Measurements from ENCODE around the gene TXNL4B. TPM values are rescaled to one million over a fixed set of nuclear protein-coding genes. Genes with fewer than 3 reads are reported as not detected.

Gene TXNL4B
- total and polyA plus RNA-seq, 2 donors (not counting 1 experiment from before 2014, with no cell fraction given) = 9.9 to 16.1 TPM

DNA sequence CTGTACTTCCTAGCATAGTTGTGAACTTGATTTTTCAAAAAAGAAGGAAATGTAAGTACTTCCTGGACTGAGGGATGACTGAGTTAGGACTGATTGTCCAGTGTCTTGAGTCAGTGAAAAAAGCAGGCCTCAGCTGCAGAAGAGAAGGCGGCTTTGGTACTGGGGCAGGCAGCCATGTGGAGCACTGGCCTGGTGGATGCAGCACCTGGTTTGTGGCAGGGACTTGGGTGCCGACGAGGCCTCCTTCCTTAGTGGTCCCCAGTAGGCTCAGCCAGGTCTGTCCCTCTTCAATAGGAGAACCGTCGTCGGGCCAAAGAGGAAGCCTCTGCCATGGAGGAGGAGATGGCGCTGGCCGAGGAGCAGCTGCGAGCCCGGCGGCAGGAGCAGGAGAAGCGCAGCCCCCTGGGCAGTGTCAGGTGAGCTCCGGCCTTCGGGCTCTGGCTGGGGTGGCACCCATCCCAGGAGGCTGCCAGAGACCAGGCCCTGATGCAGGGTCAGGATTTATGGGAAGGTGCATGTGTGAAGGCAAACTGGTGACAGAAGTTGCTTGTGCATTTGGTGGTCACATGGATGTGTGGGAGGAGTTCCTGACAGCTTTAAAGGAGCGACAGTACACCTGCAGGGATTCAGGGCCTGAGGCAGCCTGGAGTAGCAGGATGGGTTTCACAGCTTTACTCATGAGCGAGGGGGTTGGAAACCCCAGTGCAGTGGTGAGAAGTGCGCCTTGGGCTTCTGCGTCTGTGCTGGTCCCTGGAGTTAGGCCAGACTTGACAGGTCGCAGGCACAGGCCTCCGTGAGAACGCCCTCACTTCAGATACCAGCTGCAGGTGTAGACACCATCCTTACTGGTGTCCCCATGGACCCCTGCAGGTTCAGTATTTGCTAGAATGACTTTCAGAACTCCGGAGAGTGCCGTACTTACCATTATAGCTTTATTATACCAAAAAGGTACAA lies 17.5 kb upstream of the TXNL4B start:
- Mint-ChIP-seq H3K4me1 (no peaks in the 10 kb centered on the region), H3K27me3 (no peaks in the 10 kb centered on the region), H3K27ac (no peak overlapping the region), H3K4me3 (no peak overlapping the region), H3K9me3 (ENCODE audit: insufficient read depth) (peaks cover 6% of the 10 kb centered on the region)
- DNase-seq (no peak), ATAC-seq (ENCODE audit: low read depth) (no peak)
- Histone ChIP-seq H4K20me1 (ENCODE audit: control insufficient read depth, insufficient read depth, low read length, poor library complexity, severe bottlenecking) (no peaks in the 10 kb centered on the region), H3K9ac (ENCODE audit: low read length) (no peak overlapping the region), H2AFZ (ENCODE audit: insufficient read depth, low read depth, low read length, poor library complexity, severe bottlenecking) (no peak overlapping the region), H3K4me3 (ENCODE audit: control extremely low read depth in 1 of 5, extremely low read depth in 1 of 5, insufficient read depth in 1 of 5, low read depth in 2 of 5, low read length in 4 of 5) (no peak overlapping the region), H3K27me3 (replicated peaks in 1 of 4; ENCODE audit: control extremely low read depth in 1 of 4, control insufficient read depth in 3 of 4, insufficient read depth in 4 of 4, low read length in 3 of 4) (no peaks in the 10 kb centered on the region), H3K4me1 (ENCODE audit: control insufficient read depth in 2 of 2, insufficient read depth in 2 of 2, low read length in 2 of 2) (no peaks in the 10 kb centered on the region), H3K9me3 (ENCODE audit: control extremely low read depth in 1 of 3, control insufficient read depth in 2 of 3, insufficient read depth in 1 of 3, low read length in 2 of 3) (no peaks in the 10 kb centered on the region), H3K27ac (ENCODE audit: low read length in 2 of 2) (no peak overlapping the region), H3K4me2 (replicated peaks; ENCODE audit: low read depth, low read length, poor library complexity, severe bottlenecking) (no peak overlapping the region), H3K36me3 (replicated peaks in 1 of 2; ENCODE audit: control extremely low read depth in 1 of 2, control insufficient read depth in 1 of 2, extremely low read depth in 1 of 2, insufficient read depth in 2 of 2, low read length in 1 of 2) (peaks cover 0 to 65% of the 10 kb centered on the region in 2 experiments), H3K79me2 (ENCODE audit: control insufficient read depth, insufficient read depth, low read length) (no peaks in the 10 kb centered on the region)
- intact Hi-C loops (cut with micrococcal nuclease) = no loop called here
- TF ChIP-seq, protein P1, sequence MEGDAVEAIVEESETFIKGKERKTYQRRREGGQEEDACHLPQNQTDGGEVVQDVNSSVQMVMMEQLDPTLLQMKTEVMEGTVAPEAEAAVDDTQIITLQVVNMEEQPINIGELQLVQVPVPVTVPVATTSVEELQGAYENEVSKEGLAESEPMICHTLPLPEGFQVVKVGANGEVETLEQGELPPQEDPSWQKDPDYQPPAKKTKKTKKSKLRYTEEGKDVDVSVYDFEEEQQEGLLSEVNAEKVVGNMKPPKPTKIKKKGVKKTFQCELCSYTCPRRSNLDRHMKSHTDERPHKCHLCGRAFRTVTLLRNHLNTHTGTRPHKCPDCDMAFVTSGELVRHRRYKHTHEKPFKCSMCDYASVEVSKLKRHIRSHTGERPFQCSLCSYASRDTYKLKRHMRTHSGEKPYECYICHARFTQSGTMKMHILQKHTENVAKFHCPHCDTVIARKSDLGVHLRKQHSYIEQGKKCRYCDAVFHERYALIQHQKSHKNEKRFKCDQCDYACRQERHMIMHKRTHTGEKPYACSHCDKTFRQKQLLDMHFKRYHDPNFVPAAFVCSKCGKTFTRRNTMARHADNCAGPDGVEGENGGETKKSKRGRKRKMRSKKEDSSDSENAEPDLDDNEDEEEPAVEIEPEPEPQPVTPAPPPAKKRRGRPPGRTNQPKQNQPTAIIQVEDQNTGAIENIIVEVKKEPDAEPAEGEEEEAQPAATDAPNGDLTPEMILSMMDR (IDR thresholded peaks at IDR 0.05) = no peak
- no peak for TF ChIP-seq EZH2 (IDR thresholded peaks at IDR 0.05; ENCODE audit: borderline replicate concordance, insufficient read depth, low read depth, low read length, poor library complexity, severe bottlenecking)
- CTCF ChIA-PET = interaction anchor here (1.7 kb wide), 1 partner anchor 14 kb away, joined by 5 read pairs; no protein-coding TSS in a partner anchor
- POLR2A ChIA-PET = no interaction called here
- WGBS (ENCODE audit: insufficient coverage) = 97% methylated on average over 21 of the region's 23 CpGs

DNA sequence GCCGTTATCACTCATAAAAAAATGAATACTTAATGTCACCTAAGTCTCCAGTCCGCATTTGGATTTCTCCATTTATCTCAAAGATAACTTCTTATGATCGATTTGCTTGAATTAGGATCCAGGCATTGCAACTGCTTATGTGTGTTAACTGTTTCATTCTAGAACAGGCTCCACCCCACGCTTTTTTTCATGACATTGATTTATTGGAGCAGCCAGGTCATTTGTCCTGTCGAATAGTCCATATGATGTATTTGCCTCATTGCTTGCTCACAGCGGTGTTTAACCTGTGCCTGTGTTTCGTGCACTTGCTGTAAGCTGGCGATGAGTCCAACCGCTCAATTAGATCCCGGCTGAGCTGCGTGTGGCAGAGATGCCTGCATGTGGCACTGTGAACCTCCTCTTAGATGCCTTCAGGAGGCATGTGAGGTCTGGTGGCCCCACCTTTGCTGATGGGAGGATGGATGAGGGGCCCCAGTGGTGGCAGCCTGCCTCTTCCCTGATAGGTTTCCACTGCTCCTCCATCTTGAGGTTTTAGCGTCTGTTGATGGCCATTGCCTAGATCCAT lies 16.6 kb upstream of the TXNL4B start:
- Histone ChIP-seq H3K4me2 (replicated peaks; ENCODE audit: low read depth, low read length, poor library complexity, severe bottlenecking) (no peak overlapping the region), H3K36me3 (replicated peaks in 1 of 2; ENCODE audit: control extremely low read depth in 1 of 2, control insufficient read depth in 1 of 2, extremely low read depth in 1 of 2, insufficient read depth in 2 of 2, low read length in 1 of 2) (peaks cover 0 to 74% of the 10 kb centered on the region in 2 experiments), H3K4me3 (ENCODE audit: control extremely low read depth in 1 of 5, extremely low read depth in 1 of 5, insufficient read depth in 1 of 5, low read depth in 2 of 5, low read length in 4 of 5) (no peak overlapping the region), H2AFZ (ENCODE audit: insufficient read depth, low read depth, low read length, poor library complexity, severe bottlenecking) (no peak overlapping the region), H3K4me1 (ENCODE audit: control insufficient read depth in 2 of 2, insufficient read depth in 2 of 2, low read length in 2 of 2) (no peaks in the 10 kb centered on the region), H3K27ac (ENCODE audit: low read length in 2 of 2) (no peak overlapping the region), H3K79me2 (ENCODE audit: control insufficient read depth, insufficient read depth, low read length) (no peaks in the 10 kb centered on the region), H3K9ac (ENCODE audit: low read length) (no peak overlapping the region), H4K20me1 (ENCODE audit: control insufficient read depth, insufficient read depth, low read length, poor library complexity, severe bottlenecking) (no peaks in the 10 kb centered on the region), H3K9me3 (ENCODE audit: control extremely low read depth in 1 of 3, control insufficient read depth in 2 of 3, insufficient read depth in 1 of 3, low read length in 2 of 3) (no peaks in the 10 kb centered on the region), H3K27me3 (replicated peaks in 1 of 4; ENCODE audit: control extremely low read depth in 1 of 4, control insufficient read depth in 3 of 4, insufficient read depth in 4 of 4, low read length in 3 of 4) (no peaks in the 10 kb centered on the region)
- DNase-seq (no peak), ATAC-seq (ENCODE audit: low read depth) (no peak)
- no peak overlapping the region for H3K4me3 Mint-ChIP-seq
- peaks cover 5% of the 10 kb centered on the region for H3K9me3 Mint-ChIP-seq (ENCODE audit: insufficient read depth)
- 98% methylated on average over 9 of the region's 12 CpGs for WGBS (ENCODE audit: insufficient coverage)
- POLR2A ChIA-PET = no interaction called here
- CTCF ChIA-PET = no interaction called here
- H3K27me3 Mint-ChIP-seq = no peaks in the 10 kb centered on the region
- H3K4me1 Mint-ChIP-seq = no peaks in the 10 kb centered on the region
- intact Hi-C loops (cut with micrococcal nuclease) = no loop called here
- TF ChIP-seq, protein P1 (IDR thresholded peaks at IDR 0.05) = no peak
- no peak for TF ChIP-seq EZH2 (IDR thresholded peaks at IDR 0.05; ENCODE audit: borderline replicate concordance, insufficient read depth, low read depth, low read length, poor library complexity, severe bottlenecking)
- no peak overlapping the region for H3K27ac Mint-ChIP-seq
